GM23338 (cell line): ENCODE results near the gene DNMT1. TPM values are rescaled to one million over a fixed set of nuclear protein-coding genes. Genes with fewer than 3 reads are reported as not detected.

Source experiments
- ATAC-seq: fragments of 200-7000 bp; cut with Tn5 transposase; 3 replicates; pipeline ENCODE4 v1.9.1; 2020
- DNase-seq: peaks from one replicate; pipeline ENCODE4 v3.0.0-alpha.2; 2015; ENCODE audit warnings: low spot score
- H2AFZ ChIP-seq: fragments of 200-600 bp; sonication (generic); 2 replicates; pipeline ENCODE4 v1.8.0; 2016; ENCODE audit warnings: antibody characterized with exemption, mild to moderate bottlenecking, moderate library complexity
- H3F3A ChIP-seq: fragments of 200-600 bp; sonication (generic); replicated peaks from 2 replicates; pipeline ENCODE4 v1.8.0; 2017; ENCODE audit warnings: antibody characterized with exemption, mixed run types, low read depth
- H3K27ac ChIP-seq: fragments of 200-600 bp; sonication (generic); 2 replicates; pipeline ENCODE4 v1.6.1; 2016; ENCODE audit warnings: low read depth
- H3K27me3 ChIP-seq: fragments of 200-600 bp; sonication (generic); 2 replicates; pipeline ENCODE4 v1.8.0; 2016; ENCODE audit warnings: mild to moderate bottlenecking, mixed run types, moderate library complexity; ENCODE audit not compliant: insufficient read depth
- H3K36me3 ChIP-seq: fragments of 200-600 bp; sonication (generic); 2 replicates; pipeline ENCODE4 v1.8.0; 2016; ENCODE audit warnings: mild to moderate bottlenecking; ENCODE audit not compliant: insufficient read depth
- H3K4me1 ChIP-seq: fragments of 200-600 bp; sonication (generic); 2 replicates; pipeline ENCODE4 v1.8.0; 2016; ENCODE audit warnings: mild to moderate bottlenecking, moderate library complexity; ENCODE audit not compliant: insufficient read depth
- H3K4me2 ChIP-seq: fragments of 200-600 bp; sonication (generic); 2 replicates; pipeline ENCODE4 v1.7.1; 2017; ENCODE audit warnings: mixed run types
- H3K4me3 ChIP-seq: fragments of 200-600 bp; sonication (generic); 2 replicates; pipeline ENCODE4 v1.6.1; 2016; ENCODE audit warnings: mixed run types
- H3K79me2 ChIP-seq: fragments of 200-600 bp; sonication (generic); replicated peaks from 2 replicates; pipeline ENCODE4 v1.8.0; 2017; ENCODE audit warnings: mild to moderate bottlenecking; ENCODE audit not compliant: insufficient read depth
- H3K9me2 ChIP-seq: fragments of 200-600 bp; sonication (generic); 2 replicates; pipeline ENCODE4 v1.8.0; 2017; ENCODE audit not compliant: insufficient read depth
- H4K20me1 ChIP-seq: fragments of 200-600 bp; sonication (generic); replicated peaks from 2 replicates; pipeline ENCODE4 v1.8.0; 2017; ENCODE audit warnings: mild to moderate bottlenecking; ENCODE audit not compliant: insufficient read depth
- H3K27ac Mint-ChIP-seq: 2 replicates; pipeline ENCODE4 v1.8.0; 2020; ENCODE audit warnings: inconsistent platforms, mild to moderate bottlenecking, moderate library complexity, mixed read lengths
- H3K27me3 Mint-ChIP-seq: 3 replicates; pipeline ENCODE4 v1.8.0; 2022; ENCODE audit warnings: low read depth, mild to moderate bottlenecking, moderate library complexity, mixed read lengths, inconsistent platforms; ENCODE audit not compliant: insufficient read depth, poor library complexity
- H3K36me3 Mint-ChIP-seq: 3 replicates; pipeline ENCODE4 v1.8.0; 2021; ENCODE audit warnings: low read depth, mild to moderate bottlenecking, inconsistent platforms, moderate library complexity, mixed read lengths
- H3K4me1 Mint-ChIP-seq: 3 replicates; pipeline ENCODE4 v1.8.0; 2020; ENCODE audit warnings: mild to moderate bottlenecking, inconsistent platforms, mixed read lengths
- H3K4me3 Mint-ChIP-seq: 3 replicates; pipeline ENCODE4 v1.8.0; 2021; ENCODE audit warnings: moderate library complexity, mild to moderate bottlenecking, inconsistent platforms, mixed read lengths
- H3K9me3 Mint-ChIP-seq: 3 replicates; pipeline ENCODE4 v1.8.0; 2020; ENCODE audit warnings: moderate library complexity, mild to moderate bottlenecking, inconsistent platforms, mixed read lengths
- CREB1 ChIP-seq: fragments of 250-450 bp; sonication (Bioruptor Pico); IDR thresholded peaks from 2 replicates; pipeline ENCODE4 v1.5.0; 2020; ENCODE audit warnings: low read depth, mild to moderate bottlenecking, moderate library complexity
- CTCF ChIP-seq, 2 experiments: fragments of 200-600 bp in 1 of 2; sonication (generic) in 1 of 2; conservative IDR thresholded peaks; 2 replicates each; pipeline versions ENCODE4 v1.5.1 to v1.6.1; 2016 to 2017; ENCODE audit warnings: antibody characterized with exemption in 2 of 2, low read depth in 2 of 2, mild to moderate bottlenecking in 2 of 2, moderate library complexity in 1 of 2
- ETS1 ChIP-seq: IDR thresholded peaks from 2 replicates; pipeline ENCODE4 v1.6.1; 2016; ENCODE audit warnings: antibody characterized with exemption
- EZH2 ChIP-seq: fragments of 200-600 bp; sonication (generic); IDR thresholded peaks from one replicate; pipeline ENCODE4 v1.8.0; 2017; ENCODE audit warnings: antibody characterized with exemption, mild to moderate bottlenecking, low read depth; ENCODE audit not compliant: unreplicated experiment
- EZH2phosphoT487 ChIP-seq: fragments of 200-600 bp; sonication (generic); IDR thresholded peaks from one replicate; pipeline ENCODE4 v1.8.1; 2018; ENCODE audit warnings: antibody characterized with exemption; ENCODE audit not compliant: unreplicated experiment
- POLR2AphosphoS5 ChIP-seq: IDR thresholded peaks from 2 replicates; pipeline ENCODE4 v1.6.1; 2016; ENCODE audit warnings: antibody characterized with exemption, low read depth
- STAT1 ChIP-seq: IDR thresholded peaks from one replicate; pipeline ENCODE4 v1.6.1; 2016; ENCODE audit warnings: antibody characterized with exemption; ENCODE audit not compliant: unreplicated experiment
- ZNF114 ChIP-seq: fragments of 250-450 bp; sonication (Bioruptor Pico); IDR thresholded peaks from 2 replicates; pipeline ENCODE4 v1.5.0; 2020; ENCODE audit warnings: mild to moderate bottlenecking, moderate library complexity
- polyA plus RNA-seq: library from polyadenylated mRNA; unstranded; fragments of >200 nt; fragmentation: Nextera tagmentation; extraction: Ambion mirVana; gene quantifications from 2 replicates; pipeline ENCODE4 v1.2.1, GENCODE V29; 2016
- total RNA-seq: library from RNA; depleted of rRNA; stranded (reverse); fragments of >200 nt; shearing (Covaris generic); gene quantifications from 2 replicates; pipeline ENCODE4 v1.2.3, GENCODE V29; 2014
- TF ChIP-seq, protein P1 (sequence below): IDR thresholded peaks from one replicate; pipeline ENCODE4 v1.6.1; 2018; ENCODE audit warnings: antibody characterized with exemption; ENCODE audit not compliant: unreplicated experiment

The DNMT1 gene
- total and polyA plus RNA-seq, 2 experiments from 2014 or later: 238 to 589 TPM

GRCh38 chr19:10095948-10096614 is 98.7 kb downstream of the DNMT1 start:
- peak overlapping the region; percentile 47; the same call in 2 of the 3 replicates for H3K4me3 Mint-ChIP-seq
- no peaks in the 10 kb centered on the region; the same call in 2 of the 3 replicates for H3K9me3 Mint-ChIP-seq
- peaks cover 11% of the 10 kb centered on the region for H3K36me3 Mint-ChIP-seq
- H3K79me2 ChIP-seq: no peaks in the 10 kb centered on the region
- H3K9me2 ChIP-seq: no peaks in the 10 kb centered on the region
- peaks cover 5% of the 10 kb centered on the region for H3F3A ChIP-seq
- H3K27me3 Mint-ChIP-seq: peaks cover 31% of the 10 kb centered on the region
- H3K4me1 ChIP-seq: no peaks in the 10 kb centered on the region; the same call in 1 of the 2 replicates
- peak overlapping the region; percentile 86 for H3K4me2 ChIP-seq
- H3K27me3 ChIP-seq: peaks cover 29% of the 10 kb centered on the region
- H3K4me3 ChIP-seq: peak overlapping the region; percentile 55
- H3K4me1 Mint-ChIP-seq: peaks cover 2% of the 10 kb centered on the region; the same call in 2 of the 3 replicates
- no peak overlapping the region for H3K27ac ChIP-seq
- TF ChIP-seq STAT1 (no peak), EZH2 (no peak), CREB1 (peak; percentile 54), POLR2AphosphoS5 (peak; percentile 87)
- peak; percentile 80 for ATAC-seq
- H4K20me1 ChIP-seq: no peaks in the 10 kb centered on the region
- no peak overlapping the region for H3K27ac Mint-ChIP-seq
- no peaks in the 10 kb centered on the region for H3K36me3 ChIP-seq
- H2AFZ ChIP-seq: peak overlapping the region; percentile 91
- peak; percentile 87 for DNase-seq

GRCh38 chr19:10095622-10095947 is 99.2 kb downstream of the DNMT1 start:
- Histone ChIP-seq H3K4me2 (peak overlapping the region; percentile 76), H3K79me2 (no peaks in the 10 kb centered on the region), H3K27ac (no peak overlapping the region), H3K4me1 (no peaks in the 10 kb centered on the region; the same call in 1 of the 2 replicates), H2AFZ (0 out of 2 replicates have a peak overlapping the region, but pooled peaks have one; percentile 88), H3K9me2 (no peaks in the 10 kb centered on the region), H4K20me1 (no peaks in the 10 kb centered on the region), H3K36me3 (no peaks in the 10 kb centered on the region), H3K27me3 (peaks cover 29% of the 10 kb centered on the region), H3K4me3 (peak overlapping the region; percentile 48; the same call in 1 of the 2 replicates), H3F3A (peaks cover 5% of the 10 kb centered on the region)
- Mint-ChIP-seq H3K4me3 (peak overlapping the region; percentile 50; the same call in 2 of the 3 replicates), H3K4me1 (peaks cover 2% of the 10 kb centered on the region; the same call in 2 of the 3 replicates), H3K36me3 (peaks cover 11% of the 10 kb centered on the region), H3K9me3 (no peaks in the 10 kb centered on the region; the same call in 2 of the 3 replicates), H3K27me3 (peaks cover 31% of the 10 kb centered on the region), H3K27ac (no peak overlapping the region)
- ATAC-seq (no peak), DNase-seq (no peak)
- no peak for TF ChIP-seq ETS1
- TF ChIP-seq POLR2AphosphoS5: no peak
- no peak for TF ChIP-seq ZNF114 (CRISPR knock-in tag)
- no peak for TF ChIP-seq EZH2phosphoT487
- TF ChIP-seq, protein P1, sequence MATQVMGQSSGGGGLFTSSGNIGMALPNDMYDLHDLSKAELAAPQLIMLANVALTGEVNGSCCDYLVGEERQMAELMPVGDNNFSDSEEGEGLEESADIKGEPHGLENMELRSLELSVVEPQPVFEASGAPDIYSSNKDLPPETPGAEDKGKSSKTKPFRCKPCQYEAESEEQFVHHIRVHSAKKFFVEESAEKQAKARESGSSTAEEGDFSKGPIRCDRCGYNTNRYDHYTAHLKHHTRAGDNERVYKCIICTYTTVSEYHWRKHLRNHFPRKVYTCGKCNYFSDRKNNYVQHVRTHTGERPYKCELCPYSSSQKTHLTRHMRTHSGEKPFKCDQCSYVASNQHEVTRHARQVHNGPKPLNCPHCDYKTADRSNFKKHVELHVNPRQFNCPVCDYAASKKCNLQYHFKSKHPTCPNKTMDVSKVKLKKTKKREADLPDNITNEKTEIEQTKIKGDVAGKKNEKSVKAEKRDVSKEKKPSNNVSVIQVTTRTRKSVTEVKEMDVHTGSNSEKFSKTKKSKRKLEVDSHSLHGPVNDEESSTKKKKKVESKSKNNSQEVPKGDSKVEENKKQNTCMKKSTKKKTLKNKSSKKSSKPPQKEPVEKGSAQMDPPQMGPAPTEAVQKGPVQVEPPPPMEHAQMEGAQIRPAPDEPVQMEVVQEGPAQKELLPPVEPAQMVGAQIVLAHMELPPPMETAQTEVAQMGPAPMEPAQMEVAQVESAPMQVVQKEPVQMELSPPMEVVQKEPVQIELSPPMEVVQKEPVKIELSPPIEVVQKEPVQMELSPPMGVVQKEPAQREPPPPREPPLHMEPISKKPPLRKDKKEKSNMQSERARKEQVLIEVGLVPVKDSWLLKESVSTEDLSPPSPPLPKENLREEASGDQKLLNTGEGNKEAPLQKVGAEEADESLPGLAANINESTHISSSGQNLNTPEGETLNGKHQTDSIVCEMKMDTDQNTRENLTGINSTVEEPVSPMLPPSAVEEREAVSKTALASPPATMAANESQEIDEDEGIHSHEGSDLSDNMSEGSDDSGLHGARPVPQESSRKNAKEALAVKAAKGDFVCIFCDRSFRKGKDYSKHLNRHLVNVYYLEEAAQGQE: no peak
- TF ChIP-seq CTCF (conservative IDR thresholded peaks at IDR 0.05; ENCODE audit: low read depth in 2 of 2): no peak
